Uterus (tissue), 4 donors: Measurements from ENCODE around the gene MASP2. TPM values are rescaled to one million over a fixed set of nuclear protein-coding genes. Genes with fewer than 3 reads are reported as not detected.
A peak's percentile ranks its signal among the peaks of the same experiment; 100 is the strongest.
"Not testable (repeated sequence)": the region's sequence is repeated elsewhere in the genome, so short reads cannot be mapped to it uniquely, and the experiment has no call there.

Experiments
- DNase-seq, 2 donors: peaks; one replicate each; pipeline ENCODE4 v3.0.0-alpha.2; 2019 to 2020
- H3K27ac ChIP-seq, 2 donors: fragments of 200-600 bp; sonication (generic); 1 replicate in 1 of 2; 2 replicates in 1 of 2; pipeline ENCODE4 v1.5.1; 2016 to 2018
- H3K27me3 ChIP-seq, 2 donors: fragments of 200-600 bp; sonication (generic); one replicate each; pipeline ENCODE4 v1.5.1; 2018 to 2019; ENCODE audit warnings: control low read depth in 1 of 2
- H3K36me3 ChIP-seq, 2 donors: fragments of 200-600 bp; sonication (generic); one replicate each; pipeline ENCODE4 v1.5.1; 2019; ENCODE audit warnings: control low read depth in 1 of 2
- H3K4me1 ChIP-seq, 2 donors: fragments of 200-600 bp; sonication (generic); one replicate each; pipeline ENCODE4 v1.5.1; 2018 to 2019; ENCODE audit warnings: control low read depth in 1 of 2
- H3K4me3 ChIP-seq, 2 donors: fragments of 200-600 bp; sonication (generic); 1 replicate in 1 of 2; 2 replicates in 1 of 2; pipeline ENCODE4 v1.5.1; 2018 to 2019; ENCODE audit warnings: mild to moderate bottlenecking in 1 of 2
- H3K9me3 ChIP-seq, 2 donors: fragments of 200-600 bp; sonication (generic); one replicate each; pipeline ENCODE4 v1.5.1; 2019; ENCODE audit warnings: control low read depth in 1 of 2
- POLR2A ChIP-seq, 2 donors: fragments of 450-650 bp; IDR thresholded peaks; one replicate each; pipeline ENCODE4 v1.6.1; 2016; ENCODE audit warnings: antibody characterized with exemption in 2 of 2, mild to moderate bottlenecking in 1 of 2, moderate library complexity in 1 of 2
- intact Hi-C: fragments of 100-400 bp; cut with DNase I; formaldehyde crosslinking; loops from one replicate; pipeline ENCODE4 v1.15.1; 2023; ENCODE audit warnings: low total_unique reads
- total RNA-seq, 4 donors: library from RNA; depleted of rRNA in 3 of 4; stranded (reverse); fragments of >200 nt in 3 of 4; gene quantifications; one replicate each; pipeline versions ENCODE4 v1.1.0 to v1.2.4, GENCODE V29; 2014 to 2023
- TF ChIP-seq, protein P1 (sequence below), 4 experiments: fragments of 200-600 bp in 2 of 4; fragments of 450-650 bp in 2 of 4; sonication (generic) in 2 of 4; IDR thresholded peaks; one replicate each; pipeline ENCODE4 v1.5.1; 2016 to 2019; ENCODE audit warnings: antibody characterized with exemption in 4 of 4, mild to moderate bottlenecking in 2 of 4, moderate library complexity in 1 of 4
- donor health status: DM: yes; HTN: yes; CAD: no.

Gene MASP2
- not detected for total RNA-seq

DNA sequence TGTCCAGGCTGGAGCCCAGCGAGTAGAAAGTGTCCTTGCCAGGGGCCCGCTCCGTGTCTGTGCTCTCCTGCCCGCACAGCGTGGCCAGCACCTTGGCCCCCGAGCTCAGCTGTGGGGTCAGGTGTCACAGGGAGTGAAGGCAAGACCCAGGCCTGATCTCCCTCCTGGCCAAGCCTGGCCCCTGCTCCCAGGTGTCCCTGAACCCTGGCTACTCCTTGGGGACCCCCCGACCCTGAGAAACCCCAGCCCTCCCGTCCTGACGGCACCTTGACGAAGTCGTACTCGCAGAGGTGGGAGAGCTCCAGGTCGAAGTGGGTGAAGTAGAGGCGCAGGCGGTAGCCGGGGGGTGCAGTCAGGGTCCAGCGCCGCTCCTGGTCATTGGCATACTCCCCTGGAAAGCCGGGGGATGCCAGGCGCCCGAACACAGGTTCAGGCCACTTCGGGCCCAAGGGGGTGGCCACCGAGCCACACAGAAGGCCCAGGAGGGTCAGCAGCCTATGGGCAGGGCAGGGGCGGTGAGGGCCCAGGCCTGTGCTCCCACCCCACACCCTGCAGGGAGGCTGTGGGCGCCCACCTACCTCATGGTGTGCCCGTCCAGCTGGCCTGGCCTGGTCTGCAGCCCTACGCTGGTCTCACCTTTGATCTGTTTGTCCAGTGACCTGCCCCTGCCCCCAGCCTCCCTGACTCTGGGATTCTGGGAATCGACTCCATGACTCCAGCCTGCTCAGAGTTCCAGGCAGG, at the start of gene MASP2:
Gene MASP2 (minus strand): TSS at position 615 of the 741 bp plus-strand sequence. CDS start 32 bp downstream, at position 583.
- DNase-seq: peak in 1 of 2 donors; percentile 8
- intact Hi-C loops: no loop called here
- H3K4me3 ChIP-seq: no peak within 1 kb of the TSS
- H3K27me3 ChIP-seq: no peaks in the 10 kb centered on the region
- H3K36me3 ChIP-seq: no peaks in the 10 kb centered on the region
- no peak within 1 kb of the TSS for H3K27ac ChIP-seq
- H3K9me3 ChIP-seq: no peaks in the 10 kb centered on the region
- H3K4me1 ChIP-seq: no peaks in the 10 kb centered on the region
- TF ChIP-seq POLR2A (IDR thresholded peaks at IDR 0.05): no peak
- TF ChIP-seq, protein P1, sequence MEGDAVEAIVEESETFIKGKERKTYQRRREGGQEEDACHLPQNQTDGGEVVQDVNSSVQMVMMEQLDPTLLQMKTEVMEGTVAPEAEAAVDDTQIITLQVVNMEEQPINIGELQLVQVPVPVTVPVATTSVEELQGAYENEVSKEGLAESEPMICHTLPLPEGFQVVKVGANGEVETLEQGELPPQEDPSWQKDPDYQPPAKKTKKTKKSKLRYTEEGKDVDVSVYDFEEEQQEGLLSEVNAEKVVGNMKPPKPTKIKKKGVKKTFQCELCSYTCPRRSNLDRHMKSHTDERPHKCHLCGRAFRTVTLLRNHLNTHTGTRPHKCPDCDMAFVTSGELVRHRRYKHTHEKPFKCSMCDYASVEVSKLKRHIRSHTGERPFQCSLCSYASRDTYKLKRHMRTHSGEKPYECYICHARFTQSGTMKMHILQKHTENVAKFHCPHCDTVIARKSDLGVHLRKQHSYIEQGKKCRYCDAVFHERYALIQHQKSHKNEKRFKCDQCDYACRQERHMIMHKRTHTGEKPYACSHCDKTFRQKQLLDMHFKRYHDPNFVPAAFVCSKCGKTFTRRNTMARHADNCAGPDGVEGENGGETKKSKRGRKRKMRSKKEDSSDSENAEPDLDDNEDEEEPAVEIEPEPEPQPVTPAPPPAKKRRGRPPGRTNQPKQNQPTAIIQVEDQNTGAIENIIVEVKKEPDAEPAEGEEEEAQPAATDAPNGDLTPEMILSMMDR (IDR thresholded peaks at IDR 0.05): no peak

DNA sequence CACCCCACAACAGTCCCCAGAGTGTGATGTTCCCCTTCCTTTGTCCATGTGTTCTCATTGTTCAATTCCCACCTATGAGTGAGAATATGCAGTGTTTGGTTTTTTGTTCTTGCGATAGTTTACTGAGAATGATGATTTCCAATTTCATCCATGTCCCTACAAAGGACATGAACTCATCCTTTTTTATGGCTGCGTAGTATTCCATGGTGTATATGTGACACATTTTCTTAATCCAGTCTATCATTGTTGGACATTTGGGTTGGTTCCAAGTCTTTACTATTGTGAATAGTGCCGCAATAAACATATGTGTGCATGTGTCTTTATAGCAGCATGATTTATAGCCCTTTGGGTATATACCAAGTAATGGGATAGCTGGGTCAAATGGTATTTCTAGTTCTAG, 36.7 kb upstream of the MASP2 start:
- H3K27me3 ChIP-seq, H3K4me1 ChIP-seq, H3K4me3 ChIP-seq, H3K27ac ChIP-seq, intact Hi-C loops, H3K9me3 ChIP-seq, DNase-seq, H3K36me3 ChIP-seq: not testable (repeated sequence)

DNA sequence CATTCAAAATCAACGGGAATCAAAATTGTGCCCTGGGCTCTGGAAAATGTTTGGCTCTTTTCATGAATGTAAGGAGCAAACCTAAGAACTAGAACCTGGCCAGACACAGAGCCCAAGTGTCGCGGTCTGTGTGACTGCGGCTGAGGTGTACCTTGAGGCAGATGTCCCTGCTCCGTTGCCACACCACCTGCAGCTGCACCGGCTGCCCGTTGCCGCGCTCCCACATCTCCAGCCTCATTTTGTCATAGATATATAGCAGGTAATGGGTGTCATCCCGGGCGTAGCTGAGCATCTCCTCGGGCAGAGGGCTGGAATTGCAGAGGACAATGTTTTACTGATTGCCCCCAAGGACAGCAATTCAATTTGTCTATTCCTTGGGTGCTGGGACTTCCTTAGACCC, 33.9 kb upstream of the MASP2 start:
- no peaks in the 10 kb centered on the region for H3K36me3 ChIP-seq
- TF ChIP-seq POLR2A (IDR thresholded peaks at IDR 0.05): no peak
- TF ChIP-seq, protein P1 (IDR thresholded peaks at IDR 0.05): no peak
- H3K4me1 ChIP-seq: no peaks in the 10 kb centered on the region
- H3K27ac ChIP-seq: no peak overlapping the region
- no peak overlapping the region for H3K4me3 ChIP-seq
- DNase-seq: no peak
- H3K9me3 ChIP-seq: no peaks in the 10 kb centered on the region
- no peaks in the 10 kb centered on the region for H3K27me3 ChIP-seq
- intact Hi-C loops: no loop called here

DNA sequence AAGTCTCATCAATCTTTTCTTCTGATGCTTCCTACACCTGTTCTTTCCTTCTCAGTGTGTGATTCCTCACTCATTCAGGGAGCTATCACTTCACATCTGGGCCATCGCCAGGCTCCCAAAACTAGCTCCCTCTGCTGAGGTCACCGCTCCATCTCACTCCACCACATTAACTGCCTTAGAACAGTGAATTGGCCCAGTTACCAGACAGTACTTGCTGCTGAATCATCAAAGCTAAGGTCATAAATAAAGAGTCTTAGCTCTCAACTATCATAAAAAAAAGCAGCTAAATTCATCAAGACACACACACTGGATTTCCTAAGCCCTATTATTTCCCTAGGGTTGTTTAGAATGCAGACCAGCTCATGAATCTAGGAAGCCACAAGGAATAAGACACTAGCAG, 31.6 kb upstream of the MASP2 start:
- Histone ChIP-seq H3K9me3 (no peaks in the 10 kb centered on the region), H3K27me3 (no peaks in the 10 kb centered on the region), H3K4me1 (no peaks in the 10 kb centered on the region), H3K27ac (no peak overlapping the region), H3K4me3 (no peak overlapping the region), H3K36me3 (no peaks in the 10 kb centered on the region)
- intact Hi-C loops: no loop called here
- no peak for DNase-seq
- TF ChIP-seq, protein P1 (IDR thresholded peaks at IDR 0.05): no peak
- TF ChIP-seq POLR2A (IDR thresholded peaks at IDR 0.05): no peak

DNA sequence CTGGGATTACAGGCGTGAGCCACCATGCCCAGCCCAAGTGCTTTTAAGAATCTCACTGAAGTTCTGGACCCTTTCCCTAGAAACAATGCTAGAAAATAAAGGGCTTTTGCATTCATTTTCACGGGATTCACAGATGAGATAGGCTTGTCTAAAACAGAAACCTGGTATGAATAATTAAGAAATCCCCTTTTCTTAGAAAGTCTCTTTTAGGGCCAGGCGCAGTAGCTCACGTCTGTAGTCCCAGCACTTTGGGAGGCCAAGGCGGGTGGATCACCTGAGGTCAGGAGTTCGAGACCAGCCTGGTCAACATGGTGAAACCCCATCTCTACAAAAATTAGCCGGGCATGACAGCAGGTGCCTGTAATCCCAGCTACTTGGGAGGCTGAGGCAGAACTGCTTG, 26.4 kb upstream of the MASP2 start:
- H3K4me3 ChIP-seq, H3K36me3 ChIP-seq, DNase-seq, H3K27ac ChIP-seq, H3K9me3 ChIP-seq, intact Hi-C loops, H3K27me3 ChIP-seq, H3K4me1 ChIP-seq: not testable (repeated sequence)

DNA sequence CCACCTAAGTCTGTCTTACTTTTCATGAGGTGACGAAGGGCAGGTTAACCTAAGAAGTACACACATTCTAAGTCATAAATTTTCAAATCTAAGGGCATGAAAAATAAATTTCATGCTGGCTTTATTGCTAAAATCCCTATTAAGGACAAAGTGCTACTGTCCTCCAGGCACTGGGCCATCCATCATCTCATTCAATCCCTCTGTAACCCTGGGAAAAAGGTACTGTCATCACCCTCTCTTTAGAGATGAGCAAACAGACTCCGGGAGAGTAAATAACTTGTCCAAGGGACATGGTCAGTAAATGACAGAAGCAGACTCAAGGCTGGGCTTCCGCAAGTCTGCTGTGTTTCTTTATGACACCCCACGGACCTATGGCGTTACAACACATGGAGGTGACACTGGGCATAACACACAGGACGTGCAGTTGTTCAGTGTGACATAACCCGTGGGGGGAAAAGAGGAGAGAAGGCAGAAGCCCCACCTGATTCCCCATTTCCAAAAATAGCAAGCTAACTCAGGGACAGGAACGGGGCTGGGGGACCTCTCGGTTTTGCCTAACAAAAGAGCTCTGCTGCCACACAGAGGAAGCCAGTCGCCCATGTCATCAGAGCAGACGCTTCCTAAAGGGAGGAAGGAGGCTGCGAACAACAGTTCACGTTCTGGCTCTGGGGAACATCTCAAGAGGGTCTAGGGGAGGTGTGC, 25.3 kb upstream of the MASP2 start:
- DNase-seq: no peak
- no peaks in the 10 kb centered on the region for H3K36me3 ChIP-seq

More for the DNA sequence above, 25.3 kb upstream of the MASP2 start:
- H3K9me3 ChIP-seq: no peaks in the 10 kb centered on the region
- H3K4me3 ChIP-seq: no peak overlapping the region
- no peaks in the 10 kb centered on the region for H3K4me1 ChIP-seq
- no peak for TF ChIP-seq POLR2A (IDR thresholded peaks at IDR 0.05)
- TF ChIP-seq, protein P1 (IDR thresholded peaks at IDR 0.05): no peak
- intact Hi-C loops: no loop called here
- H3K27me3 ChIP-seq: no peaks in the 10 kb centered on the region
- no peak overlapping the region for H3K27ac ChIP-seq
